CD4-positive, alpha-beta T cell treated with Interleukin-21 for 1 hour (primary cell): ENCODE results near the gene MLXIPL.
"Not testable (repeated sequence)": the region's sequence is repeated elsewhere in the genome, so short reads cannot be mapped to it uniquely, and the experiment has no call there.

Experiments used
- DNase-seq: peaks from one replicate; pipeline ENCODE4 v3.0.0-alpha.2; 2020

The MLXIPL gene

GRCh38 chr7:73577627-73578341, 46.5 kb downstream of the MLXIPL start:
- no peak for DNase-seq

- no peak for DNase-seq
Observed at GRCh38 chr7:73573791-73574190, 50.5 kb downstream of the MLXIPL start.

- DNase-seq, result no peak
Observed at GRCh38 chr7:73573276-73573675, 51.0 kb downstream of the MLXIPL start.

- no peak for DNase-seq
Observed at GRCh38 chr7:73572767-73573186, 51.5 kb downstream of the MLXIPL start.

- no peak for DNase-seq
Observed at GRCh38 chr7:73570977-73571376, 53.3 kb downstream of the MLXIPL start.

- no peak for DNase-seq
Observed at GRCh38 chr7:73570521-73570920, 53.8 kb downstream of the MLXIPL start.

- DNase-seq, result no peak
Observed at GRCh38 chr7:73569042-73569608, 55.2 kb downstream of the MLXIPL start.

- DNase-seq, result no peak
Observed at GRCh38 chr7:73567846-73568685, 56.3 kb downstream of the MLXIPL start.

- DNase-seq, result no peak
Observed at GRCh38 chr7:73567140-73567539, 57.2 kb downstream of the MLXIPL start.

- DNase-seq, result peak; percentile 12
Observed at GRCh38 chr7:73566431-73566830, 57.9 kb downstream of the MLXIPL start.

- peak; percentile 9 for DNase-seq
Observed at GRCh38 chr7:73565675-73566340, 58.5 kb downstream of the MLXIPL start.

GRCh38 chr7:73560109-73560835, 64.0 kb downstream of the MLXIPL start:
- no peak for DNase-seq

- DNase-seq, result peak; percentile 83
Observed at GRCh38 chr7:73557397-73558257, 66.7 kb downstream of the MLXIPL start, which contains the start of gene BCL7B. Gene BCL7B, minus strand, starts transcription at chr7:73557690. Its CDS starts 112 bp downstream, at chr7:73557578.

GRCh38 chr7:73557108-73557396, 67.3 kb downstream of the MLXIPL start:
- peak; percentile 93 for DNase-seq

- no peak for DNase-seq
Observed at GRCh38 chr7:73556208-73557107, 67.9 kb downstream of the MLXIPL start.

GRCh38 chr7:73555411-73555982, 68.8 kb downstream of the MLXIPL start:
- no peak for DNase-seq

- not testable (repeated sequence) for DNase-seq
Observed at GRCh38 chr7:73550093-73550492, 74.2 kb downstream of the MLXIPL start.

GRCh38 chr7:73549176-73549575, 75.1 kb downstream of the MLXIPL start:
- no peak for DNase-seq

GRCh38 chr7:73547841-73548240, 76.5 kb downstream of the MLXIPL start:
- DNase-seq, result no peak

GRCh38 chr7:73544678-73545077, 79.6 kb downstream of the MLXIPL start:
- no peak for DNase-seq
